ENCODE measurements around the gene INPP5E.

INPP5E gene

GRCh38 chr9:136482793-136483588, 43.3 kb upstream of the INPP5E start, which contains the start of gene SEC16A:
Gene SEC16A, minus strand, starts transcription at chr9:136483040. Its CDS starts 5,425 bp downstream, at chr9:136477615.
- peak within 1 kb of the TSS; percentile 98 for H3K9ac ChIP-seq (ENCODE audit: low read length)
- peak within 1 kb of the TSS; percentile 94 for H3K4me3 ChIP-seq (ENCODE audit: low read depth, low read length)
- H3K36me3 ChIP-seq (ENCODE audit: control insufficient read depth, insufficient read depth, low read length), result peaks cover 12% of the 10 kb centered on the region
- H3K27me3 ChIP-seq (ENCODE audit: control insufficient read depth, insufficient read depth, low read length), result no peaks in the 10 kb centered on the region
- peak within 1 kb of the TSS; percentile 98 for H3K27ac ChIP-seq (ENCODE audit: low read depth, low read length)
- H3K9me3 ChIP-seq (ENCODE audit: control insufficient read depth, insufficient read depth, low read depth, low read length), result no peaks in the 10 kb centered on the region
- H3K4me1 ChIP-seq (ENCODE audit: control insufficient read depth, insufficient read depth, low read length), result peaks cover 12% of the 10 kb centered on the region

GRCh38 chr9:136482046-136482792, 42.6 kb upstream of the INPP5E start:
- H3K4me1 ChIP-seq (ENCODE audit: control insufficient read depth, insufficient read depth, low read length), result peaks cover 12% of the 10 kb centered on the region
- H3K27me3 ChIP-seq (ENCODE audit: control insufficient read depth, insufficient read depth, low read length), result no peaks in the 10 kb centered on the region
- peak overlapping the region; percentile 93 for H3K9ac ChIP-seq (ENCODE audit: low read length)
- peak overlapping the region; percentile 98 for H3K27ac ChIP-seq (ENCODE audit: low read depth, low read length)
- H3K4me3 ChIP-seq (ENCODE audit: low read depth, low read length), result peak overlapping the region; percentile 94
- H3K9me3 ChIP-seq (ENCODE audit: control insufficient read depth, insufficient read depth, low read depth, low read length), result no peaks in the 10 kb centered on the region
- H3K36me3 ChIP-seq (ENCODE audit: control insufficient read depth, insufficient read depth, low read length), result peaks cover 20% of the 10 kb centered on the region

- peak overlapping the region; percentile 98; the same call in 1 of the 2 replicates for H3K27ac ChIP-seq (ENCODE audit: low read depth, low read length)
- peak overlapping the region; percentile 93 for H3K9ac ChIP-seq (ENCODE audit: low read length)
- no peaks in the 10 kb centered on the region for H3K27me3 ChIP-seq (ENCODE audit: control insufficient read depth, insufficient read depth, low read length)
- peak overlapping the region; percentile 94 for H3K4me3 ChIP-seq (ENCODE audit: low read depth, low read length)
- H3K36me3 ChIP-seq (ENCODE audit: control insufficient read depth, insufficient read depth, low read length), result peaks cover 26% of the 10 kb centered on the region
- H3K9me3 ChIP-seq (ENCODE audit: control insufficient read depth, insufficient read depth, low read depth, low read length), result no peaks in the 10 kb centered on the region
- H3K4me1 ChIP-seq (ENCODE audit: control insufficient read depth, insufficient read depth, low read length), result peaks cover 12% of the 10 kb centered on the region
Observed at GRCh38 chr9:136481558-136481957, 41.9 kb upstream of the INPP5E start.

GRCh38 chr9:136476369-136477150, 36.9 kb upstream of the INPP5E start:
- H3K4me1 ChIP-seq (ENCODE audit: control insufficient read depth, insufficient read depth, low read length), result peaks cover 3% of the 10 kb centered on the region
- H3K27me3 ChIP-seq (ENCODE audit: control insufficient read depth, insufficient read depth, low read length), result no peaks in the 10 kb centered on the region
- 0 out of 2 replicates have a peak overlapping the region, but pooled peaks have one; percentile 3 for H3K27ac ChIP-seq (ENCODE audit: low read depth, low read length)
- no peaks in the 10 kb centered on the region for H3K9me3 ChIP-seq (ENCODE audit: control insufficient read depth, insufficient read depth, low read depth, low read length)
- no peak overlapping the region for H3K9ac ChIP-seq (ENCODE audit: low read length)
- H3K4me3 ChIP-seq (ENCODE audit: low read depth, low read length), result no peak overlapping the region
- H3K36me3 ChIP-seq (ENCODE audit: control insufficient read depth, insufficient read depth, low read length), result peaks cover 76% of the 10 kb centered on the region

GRCh38 chr9:136474974-136475865, 35.6 kb upstream of the INPP5E start:
- Histone ChIP-seq H3K9ac (ENCODE audit: low read length) (no peak overlapping the region), H3K4me3 (ENCODE audit: low read depth, low read length) (no peak overlapping the region), H3K4me1 (ENCODE audit: control insufficient read depth, insufficient read depth, low read length) (no peaks in the 10 kb centered on the region), H3K27me3 (ENCODE audit: control insufficient read depth, insufficient read depth, low read length) (no peaks in the 10 kb centered on the region), H3K36me3 (ENCODE audit: control insufficient read depth, insufficient read depth, low read length) (peaks cover 89% of the 10 kb centered on the region), H3K27ac (ENCODE audit: low read depth, low read length) (no peak overlapping the region), H3K9me3 (ENCODE audit: control insufficient read depth, insufficient read depth, low read depth, low read length) (no peaks in the 10 kb centered on the region)

GRCh38 chr9:136474021-136474640, 34.5 kb upstream of the INPP5E start:
- peaks cover 92% of the 10 kb centered on the region for H3K36me3 ChIP-seq (ENCODE audit: control insufficient read depth, insufficient read depth, low read length)
- H3K4me3 ChIP-seq (ENCODE audit: low read depth, low read length), result no peak overlapping the region
- H3K4me1 ChIP-seq (ENCODE audit: control insufficient read depth, insufficient read depth, low read length), result no peaks in the 10 kb centered on the region
- H3K27me3 ChIP-seq (ENCODE audit: control insufficient read depth, insufficient read depth, low read length), result no peaks in the 10 kb centered on the region
- H3K9ac ChIP-seq (ENCODE audit: low read length), result no peak overlapping the region
- H3K9me3 ChIP-seq (ENCODE audit: control insufficient read depth, insufficient read depth, low read depth, low read length), result no peaks in the 10 kb centered on the region
- H3K27ac ChIP-seq (ENCODE audit: low read depth, low read length), result no peak overlapping the region

GRCh38 chr9:136473354-136473721, 33.7 kb upstream of the INPP5E start:
- H3K4me1 ChIP-seq (ENCODE audit: control insufficient read depth, insufficient read depth, low read length), result no peaks in the 10 kb centered on the region
- H3K4me3 ChIP-seq (ENCODE audit: low read depth, low read length), result no peak overlapping the region
- no peaks in the 10 kb centered on the region for H3K9me3 ChIP-seq (ENCODE audit: control insufficient read depth, insufficient read depth, low read depth, low read length)
- no peak overlapping the region for H3K27ac ChIP-seq (ENCODE audit: low read depth, low read length)
- H3K9ac ChIP-seq (ENCODE audit: low read length), result no peak overlapping the region
- peaks cover 98% of the 10 kb centered on the region for H3K36me3 ChIP-seq (ENCODE audit: control insufficient read depth, insufficient read depth, low read length)
- H3K27me3 ChIP-seq (ENCODE audit: control insufficient read depth, insufficient read depth, low read length), result no peaks in the 10 kb centered on the region

GRCh38 chr9:136472640-136473353, 33.2 kb upstream of the INPP5E start:
- Histone ChIP-seq H3K36me3 (ENCODE audit: control insufficient read depth, insufficient read depth, low read length) (peaks cover 100% of the 10 kb centered on the region), H3K9ac (ENCODE audit: low read length) (no peak overlapping the region), H3K9me3 (ENCODE audit: control insufficient read depth, insufficient read depth, low read depth, low read length) (no peaks in the 10 kb centered on the region), H3K4me3 (ENCODE audit: low read depth, low read length) (no peak overlapping the region), H3K27ac (ENCODE audit: low read depth, low read length) (no peak overlapping the region), H3K27me3 (ENCODE audit: control insufficient read depth, insufficient read depth, low read length) (no peaks in the 10 kb centered on the region), H3K4me1 (ENCODE audit: control insufficient read depth, insufficient read depth, low read length) (no peaks in the 10 kb centered on the region)

- Histone ChIP-seq H3K27me3 (ENCODE audit: control insufficient read depth, insufficient read depth, low read length) (no peaks in the 10 kb centered on the region), H3K4me1 (ENCODE audit: control insufficient read depth, insufficient read depth, low read length) (no peaks in the 10 kb centered on the region), H3K36me3 (ENCODE audit: control insufficient read depth, insufficient read depth, low read length) (peaks cover 100% of the 10 kb centered on the region), H3K9ac (ENCODE audit: low read length) (peak overlapping the region; percentile 7), H3K27ac (ENCODE audit: low read depth, low read length) (no peak overlapping the region), H3K4me3 (ENCODE audit: low read depth, low read length) (no peak overlapping the region), H3K9me3 (ENCODE audit: control insufficient read depth, insufficient read depth, low read depth, low read length) (no peaks in the 10 kb centered on the region)
Observed at GRCh38 chr9:136471802-136472487, 32.3 kb upstream of the INPP5E start.
